Stromal cell of bone marrow (primary cell): ENCODE results near the gene DZIP1.

Experiments
- DNase-seq: peaks from one replicate; pipeline ENCODE4 v3.0.0-alpha.2; 2012; ENCODE audit warnings: low read depth

Gene DZIP1

GRCh38 chr13:95546919-95547318 lies 97.6 kb downstream of the DZIP1 start:
- no peak for DNase-seq

GRCh38 chr13:95544293-95544692 lies 100.2 kb downstream of the DZIP1 start:
- DNase-seq = no peak

GRCh38 chr13:95541911-95542474 lies 102.5 kb downstream of the DZIP1 start:
- DNase-seq = no peak

- no peak for DNase-seq
Observed at GRCh38 chr13:95541308-95541707, 103.2 kb downstream of the DZIP1 start.

- DNase-seq = no peak
Observed at GRCh38 chr13:95540888-95541287, 103.6 kb downstream of the DZIP1 start.

- peak; percentile 9 for DNase-seq
Observed at GRCh38 chr13:95536632-95537241, 107.8 kb downstream of the DZIP1 start.

- DNase-seq = peak; percentile 79
Observed at GRCh38 chr13:95535243-95535642, 109.3 kb downstream of the DZIP1 start.

DNA sequence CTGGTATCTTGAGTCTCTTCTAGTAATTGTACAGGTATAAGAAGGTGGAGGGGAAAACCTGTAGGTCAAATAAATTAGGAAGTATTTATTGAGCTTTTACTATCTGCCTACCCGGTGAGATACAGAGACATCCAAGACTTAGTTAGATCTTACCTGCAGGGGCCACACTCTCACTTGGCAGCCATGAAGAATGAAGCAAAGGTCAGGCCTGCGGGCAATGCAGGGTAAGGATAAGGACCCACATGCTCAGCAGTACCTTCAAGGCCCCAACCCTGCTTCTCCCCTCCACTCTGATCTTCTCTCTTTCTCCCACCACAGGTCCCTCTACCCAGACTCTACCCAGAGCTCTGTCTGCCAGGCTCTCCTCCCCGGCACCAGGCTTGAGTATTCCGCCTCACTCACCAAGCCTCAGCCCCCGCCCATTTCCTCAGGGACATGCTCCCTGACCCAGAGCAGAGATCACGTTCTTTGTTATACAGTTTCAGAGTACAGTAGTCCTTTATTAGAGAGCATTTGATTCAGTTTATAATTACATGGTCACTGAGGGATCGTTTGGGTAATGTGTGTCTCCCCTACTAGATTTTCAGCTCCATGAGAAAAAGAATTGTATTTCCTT lies 110.9 kb downstream of the DZIP1 start:
- no peak for DNase-seq

DNA sequence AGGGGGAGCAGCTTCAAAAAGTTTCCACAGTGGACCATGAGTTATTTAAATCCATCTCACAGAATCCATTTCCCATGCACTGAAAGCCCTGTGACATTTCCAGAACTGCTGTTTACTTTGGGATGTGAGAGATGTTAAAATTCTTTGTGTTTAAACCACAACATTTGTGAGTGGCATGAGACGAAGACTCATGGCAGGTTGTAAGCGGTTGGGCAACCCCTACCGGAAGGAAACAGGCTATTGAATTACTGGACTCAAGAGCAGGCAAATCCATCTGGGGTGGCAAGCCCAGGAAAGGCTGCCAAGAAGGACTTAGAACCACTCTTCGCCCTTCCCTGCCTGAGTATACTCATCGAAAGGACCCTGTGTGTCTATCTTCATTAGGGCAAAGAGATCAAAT lies 114.3 kb downstream of the DZIP1 start:
- peak; percentile 74 for DNase-seq
